ENCODE data around the gene ATOSB. TPM values are rescaled to one million over a fixed set of nuclear protein-coding genes. Genes with fewer than 3 reads are reported as not detected.

The ATOSB gene
- total RNA-seq, 1 experiment from 2014 or later, result 9.2 TPM

GRCh38 chr9:35114113-35114839 lies 1.4 kb downstream of the ATOSB start:
- peak overlapping the region; percentile 50 for H2AFZ ChIP-seq (ENCODE audit: low read length)
- ChIA-PET POLR2A (ENCODE audit: unreplicated experiment) (interaction anchor here (0.5 to 0.8 kb wide), 4 partner anchors 63 to 618 kb away, joined by 3 to 4 read pairs (median 3); partner anchors contain the start of gene CREB3), CTCF (no interaction called here)
- no peaks in the 10 kb centered on the region; the same call in 1 of the 2 replicates for H3K36me3 ChIP-seq (ENCODE audit: low read depth, low read length)
- no peaks in the 10 kb centered on the region for H3K9me3 ChIP-seq (ENCODE audit: low read length)
- H3K9me2 ChIP-seq (replicated peaks; ENCODE audit: low read length), result no peaks in the 10 kb centered on the region
- H3K79me2 ChIP-seq (ENCODE audit: low read length), result no peaks in the 10 kb centered on the region
- no peaks in the 10 kb centered on the region for H3K27me3 ChIP-seq (ENCODE audit: low read length)
- H3K4me2 ChIP-seq (ENCODE audit: low read length), result peak overlapping the region; percentile 99
- peak overlapping the region; percentile 83 for H3K4me3 ChIP-seq (ENCODE audit: low read length)
- intact Hi-C loops (cut with micrococcal nuclease), result no loop called here
- TF ChIP-seq CTCF (conservative IDR thresholded peaks at IDR 0.05; ENCODE audit: low read depth, low read length) (no peak), EZH2phosphoT487 (IDR thresholded peaks at IDR 0.05; ENCODE audit: borderline replicate concordance, low read length) (no peak), EZH2 (IDR thresholded peaks at IDR 0.05; ENCODE audit: low read length, unreplicated experiment) (no peak)
- ATAC-seq (peak; percentile 18), DNase-seq (peak; percentile 66)
- no peaks in the 10 kb centered on the region for H3F3A ChIP-seq (ENCODE audit: low read length, unreplicated experiment)
- H3K27ac ChIP-seq (ENCODE audit: low read length), result peak overlapping the region; percentile 39
- no peaks in the 10 kb centered on the region for H4K20me1 ChIP-seq (ENCODE audit: low read length)
- TSS peak; percentile 59 for BruUV-seq (replicated peaks)
- peak overlapping the region; percentile 28 for H3K9ac ChIP-seq (ENCODE audit: low read length)
- peaks cover 49% of the 10 kb centered on the region for H3K4me1 ChIP-seq (ENCODE audit: insufficient read depth, low read length)

GRCh38 chr9:35112257-35113020 lies 3.2 kb downstream of the ATOSB start:
- Histone ChIP-seq H3K36me3 (ENCODE audit: low read depth, low read length) (no peaks in the 10 kb centered on the region; the same call in 1 of the 2 replicates), H4K20me1 (ENCODE audit: low read length) (no peaks in the 10 kb centered on the region), H3F3A (ENCODE audit: low read length, unreplicated experiment) (no peaks in the 10 kb centered on the region), H3K9me2 (replicated peaks; ENCODE audit: low read length) (no peaks in the 10 kb centered on the region), H3K27ac (ENCODE audit: low read length) (peak overlapping the region; percentile 41), H3K4me1 (ENCODE audit: insufficient read depth, low read length) (peaks cover 49% of the 10 kb centered on the region), H3K4me2 (ENCODE audit: low read length) (peak overlapping the region; percentile 73), H3K79me2 (ENCODE audit: low read length) (no peaks in the 10 kb centered on the region), H3K9me3 (ENCODE audit: low read length) (no peaks in the 10 kb centered on the region), H3K9ac (ENCODE audit: low read length) (no peak overlapping the region), H3K4me3 (ENCODE audit: low read length) (peak overlapping the region; percentile 43; the same call in 1 of the 2 replicates), H2AFZ (ENCODE audit: low read length) (no peak overlapping the region), H3K27me3 (ENCODE audit: low read length) (no peaks in the 10 kb centered on the region)
- intact Hi-C loops (cut with micrococcal nuclease), result no loop called here
- TF ChIP-seq CTCF (conservative IDR thresholded peaks at IDR 0.05; ENCODE audit: low read depth, low read length) (no peak), EZH2 (IDR thresholded peaks at IDR 0.05; ENCODE audit: low read length, unreplicated experiment) (no peak), EZH2phosphoT487 (IDR thresholded peaks at IDR 0.05; ENCODE audit: borderline replicate concordance, low read length) (no peak)
- ATAC-seq, result no peak
- peak; percentile 48 for DNase-seq
- ChIA-PET CTCF (interaction anchor here (0.6 kb wide), 2 partner anchors 9 to 456 kb away, joined by 3 to 5 read pairs; no protein-coding TSS in a partner anchor), POLR2A (ENCODE audit: unreplicated experiment) (no interaction called here)
- no TSS peak for BruUV-seq (replicated peaks)
